DMS 273 (cell line): ENCODE results near the gene PKHD1.

ENCODE experiments used
- DNase-seq: peaks from one replicate; lab custom pipeline; 2025; ENCODE audit not compliant: unreplicated experiment; lab: John Stamatoyannopoulos, UW

PKHD1 gene

DNA sequence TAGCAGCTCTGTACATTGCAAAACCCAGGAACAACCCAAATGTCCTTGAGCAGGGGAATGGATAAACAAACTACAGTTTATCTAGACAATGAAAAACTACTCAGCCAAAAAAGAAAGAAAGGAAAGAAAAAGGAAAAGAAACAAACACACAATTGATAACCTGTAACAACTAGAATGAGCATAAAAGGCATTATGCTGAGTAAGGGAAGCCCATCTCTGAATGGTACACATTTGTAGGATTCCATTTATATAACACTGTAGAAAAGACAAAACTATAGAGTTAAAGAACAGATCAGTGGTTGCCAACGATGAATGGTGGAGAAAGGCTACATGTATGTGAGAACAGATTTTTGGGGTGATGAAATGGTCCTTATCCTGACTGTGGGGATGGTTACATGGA, 454.0 kb downstream of the PKHD1 start:
- no peak for DNase-seq

DNA sequence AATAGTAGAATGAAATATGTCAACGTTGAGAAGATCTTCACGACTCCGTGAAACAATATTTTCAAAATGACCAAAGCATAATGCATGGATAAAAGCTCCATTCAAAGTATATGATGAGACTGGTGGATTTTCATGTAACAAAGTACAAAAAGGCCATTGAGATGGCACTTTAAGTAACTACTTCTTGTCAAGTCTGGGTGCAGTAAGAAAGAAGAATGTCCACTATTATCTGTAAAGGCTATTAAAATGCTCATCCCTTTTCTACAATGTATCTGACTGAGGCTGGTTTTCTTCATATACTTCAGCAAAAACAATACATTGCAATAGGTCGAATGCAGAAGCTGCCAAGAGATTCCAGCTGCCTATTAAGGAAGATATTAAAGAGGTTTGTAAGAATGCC, 457.4 kb downstream of the PKHD1 start:
- no peak for DNase-seq

DNA sequence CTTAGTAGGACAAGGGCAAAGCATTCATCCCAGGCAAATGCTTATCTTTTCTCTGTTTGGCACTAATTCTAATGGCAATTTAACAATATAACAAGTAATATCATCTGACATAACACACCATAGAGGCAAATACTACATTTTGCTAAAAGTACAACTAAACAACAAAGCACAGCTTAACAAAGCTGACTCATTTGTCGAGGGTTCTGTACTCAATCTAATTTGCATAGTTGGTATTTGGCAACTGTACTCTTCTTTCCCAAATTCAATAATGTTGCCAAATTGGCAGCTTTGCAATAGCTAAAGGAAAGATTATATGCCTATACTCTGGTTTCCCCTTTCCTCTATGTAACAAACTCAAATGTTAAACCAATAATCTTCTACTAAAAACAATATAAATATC, 461.0 kb downstream of the PKHD1 start:
- no peak for DNase-seq

DNA sequence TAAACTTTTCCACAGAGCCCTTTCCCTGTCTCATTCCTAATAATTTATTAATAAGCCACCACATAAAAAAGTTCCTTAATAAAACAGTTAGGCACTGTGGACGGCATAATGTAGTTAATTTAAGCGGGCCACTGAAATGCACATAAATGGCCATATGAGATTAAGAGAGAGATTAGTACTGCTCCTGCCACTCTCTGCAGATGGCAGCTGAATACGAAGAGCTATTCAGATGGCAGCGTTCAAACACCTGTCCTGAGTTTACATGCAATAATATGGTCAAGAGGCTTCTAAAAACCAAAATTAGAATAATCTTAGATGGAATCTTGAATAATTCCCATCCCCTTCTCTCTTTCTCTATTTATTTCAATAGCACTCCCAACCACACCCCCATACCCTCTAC, 461.8 kb downstream of the PKHD1 start:
- no peak for DNase-seq

DNA sequence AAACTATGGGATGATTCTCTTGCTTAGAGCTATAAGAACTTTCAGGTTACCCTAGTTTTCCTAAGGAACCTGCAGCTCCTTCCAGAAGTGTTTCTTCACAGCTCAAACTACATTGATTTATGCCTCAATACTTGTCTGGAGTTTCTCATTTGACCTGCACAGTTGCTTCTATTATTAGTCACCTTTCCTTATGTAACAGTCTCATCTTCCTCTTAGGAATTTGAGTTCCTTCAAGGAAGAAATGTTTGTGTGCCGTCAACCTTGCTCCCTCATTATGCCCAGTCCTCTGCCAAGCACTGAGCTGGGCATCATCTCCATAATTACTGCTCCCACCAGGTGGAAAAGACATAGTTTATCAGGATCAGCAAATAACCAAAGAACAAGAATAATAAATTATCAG, 466.4 kb downstream of the PKHD1 start:
- no peak for DNase-seq

DNA sequence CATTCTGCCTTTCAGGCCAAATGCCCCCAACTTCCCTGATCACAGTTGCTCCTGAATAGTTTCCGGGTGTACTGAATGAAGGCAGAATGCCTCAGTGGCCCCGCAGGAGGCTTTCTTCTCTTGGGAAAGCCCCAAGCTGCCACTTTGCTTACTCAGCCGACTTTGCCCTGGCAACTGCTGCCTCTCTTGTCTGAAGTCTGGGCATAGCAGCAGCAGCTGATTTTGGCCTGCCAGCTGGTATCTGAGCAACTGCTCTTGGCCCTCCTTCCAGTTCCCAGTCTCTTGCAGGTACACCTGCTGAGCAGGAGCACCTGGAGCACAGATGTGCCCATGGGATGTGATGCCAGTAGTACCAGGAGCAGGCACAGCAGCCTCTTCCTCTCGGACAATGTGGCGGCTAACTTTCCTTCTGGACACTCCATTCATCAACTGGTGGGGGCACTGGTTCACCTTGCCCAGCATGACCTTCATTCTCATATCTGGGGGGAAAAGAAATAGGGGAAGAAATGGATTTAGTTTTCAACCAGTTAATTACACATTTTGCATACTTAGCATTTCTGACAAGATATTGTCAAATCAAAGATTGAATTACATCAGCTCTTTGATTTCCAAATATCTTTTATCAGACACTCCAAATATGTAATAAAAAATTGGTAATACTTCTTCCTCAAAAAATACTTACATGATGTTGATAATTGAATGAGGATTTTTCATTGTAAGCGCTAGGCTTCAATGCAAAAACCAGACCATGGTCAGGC, 468.2 kb downstream of the PKHD1 start:
- DNase-seq: no peak

DNA sequence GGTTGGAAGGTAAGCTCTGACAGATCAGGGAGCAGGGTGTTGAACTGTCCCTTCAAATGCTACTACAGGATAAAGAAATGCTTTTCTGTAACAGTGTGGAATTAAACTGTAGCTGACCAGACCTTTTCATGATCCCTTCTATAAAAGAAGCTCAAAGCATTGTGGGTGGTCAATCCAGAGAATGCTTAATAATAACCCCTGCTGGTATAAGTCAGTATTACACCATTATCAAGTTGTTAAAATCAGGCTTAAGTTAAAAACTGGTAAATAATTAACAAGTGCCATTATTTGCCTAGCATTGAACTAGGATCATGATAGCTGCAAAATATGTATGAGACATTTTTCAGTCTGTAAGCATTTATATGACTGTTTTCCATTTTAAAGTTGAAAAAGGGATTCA, 468.9 kb downstream of the PKHD1 start:
- DNase-seq: peak; percentile 30

DNA sequence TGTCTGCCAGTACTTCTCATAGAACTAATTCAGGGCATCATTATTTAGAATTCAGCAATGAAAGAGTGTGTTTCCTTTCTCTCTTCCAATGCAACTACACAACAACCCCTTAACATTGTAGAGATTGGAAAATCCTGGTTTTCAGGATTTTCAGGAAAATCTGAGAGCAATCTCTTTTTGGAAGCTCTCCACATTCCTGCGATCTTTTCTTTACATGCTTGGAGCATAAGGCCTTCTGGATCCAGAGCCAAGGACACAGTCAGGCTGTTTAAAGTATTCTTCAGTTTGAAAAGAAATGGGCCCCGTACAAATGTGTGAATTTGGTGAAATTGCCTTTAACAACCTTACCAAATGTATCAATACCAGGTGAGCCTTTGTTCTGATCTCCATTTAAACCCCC, 469.7 kb downstream of the PKHD1 start:
- no peak for DNase-seq

DNA sequence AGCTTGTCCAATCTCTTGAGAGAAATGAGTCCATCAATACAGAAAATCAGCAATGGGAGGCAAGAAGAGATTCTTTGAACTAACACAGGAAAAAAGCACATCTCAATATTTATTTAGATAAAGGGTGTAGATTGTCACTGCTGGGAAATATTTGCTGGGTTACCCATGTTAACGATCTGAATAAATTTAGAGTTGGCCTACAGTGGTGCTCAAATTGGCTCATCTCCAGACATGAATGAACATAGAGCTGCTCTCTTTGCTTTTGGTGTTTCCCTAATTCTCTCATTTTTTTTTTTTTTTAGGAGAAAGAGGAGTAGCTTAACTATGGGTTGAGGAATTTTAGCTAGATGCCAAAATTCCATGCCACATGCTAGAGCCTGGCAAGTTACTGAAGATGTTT, 471.2 kb downstream of the PKHD1 start:
- no peak for DNase-seq

DNA sequence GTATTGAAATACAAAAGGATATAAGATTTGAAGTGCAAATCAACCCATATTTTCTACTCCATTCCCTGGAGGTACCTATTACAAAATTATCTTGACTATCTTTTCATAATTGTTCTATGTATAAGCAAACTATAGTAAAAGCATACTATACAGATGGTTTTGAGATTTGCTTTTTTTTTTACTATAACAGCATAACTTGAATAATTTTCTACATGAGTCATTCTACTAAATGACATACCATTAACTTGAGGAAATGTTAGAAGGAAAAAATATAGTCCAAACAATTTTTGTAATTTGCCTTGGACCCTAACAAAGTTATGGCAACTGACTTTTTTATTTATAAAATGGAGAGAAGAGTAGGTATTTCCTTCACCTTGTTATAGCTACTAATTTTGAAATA, 472.7 kb downstream of the PKHD1 start:
- DNase-seq: no peak

DNA sequence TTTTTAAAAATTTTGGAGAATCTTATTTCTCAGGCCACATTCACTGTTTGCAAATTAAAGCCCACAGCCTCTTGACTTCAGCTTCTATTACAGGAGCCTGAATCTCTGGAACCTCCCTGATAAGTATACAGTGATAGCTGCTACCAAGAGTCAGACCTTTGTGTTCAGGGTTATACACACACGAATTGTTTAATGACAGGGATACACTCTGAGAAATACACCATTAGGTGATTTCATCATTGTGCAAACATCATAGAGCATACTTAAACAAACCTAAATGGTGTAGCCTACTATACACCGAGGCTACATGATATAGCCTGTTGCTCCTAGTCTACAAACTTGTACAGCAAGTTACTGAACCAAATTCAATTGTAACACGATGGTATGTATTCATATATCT, 473.9 kb downstream of the PKHD1 start:
- DNase-seq: no peak

DNA sequence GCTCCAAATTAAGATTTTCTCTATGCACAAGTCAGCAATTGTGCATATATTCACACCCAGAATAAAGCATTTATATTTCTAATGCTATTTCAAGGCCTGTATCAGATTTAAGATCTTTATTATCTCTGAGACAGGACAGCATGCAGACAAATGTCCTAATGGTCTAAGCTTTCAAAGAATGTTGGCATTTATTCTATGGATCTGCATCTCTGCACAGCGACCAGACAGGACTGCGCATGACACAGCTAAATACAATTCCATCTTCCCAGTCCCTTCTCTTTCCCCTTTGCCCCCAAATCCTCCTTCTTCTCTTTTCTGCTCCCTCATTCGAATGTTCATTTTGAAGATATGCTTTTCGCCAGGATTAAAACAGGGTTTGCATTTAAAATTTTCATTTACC, 478.5 kb downstream of the PKHD1 start:
- DNase-seq: no peak

DNA sequence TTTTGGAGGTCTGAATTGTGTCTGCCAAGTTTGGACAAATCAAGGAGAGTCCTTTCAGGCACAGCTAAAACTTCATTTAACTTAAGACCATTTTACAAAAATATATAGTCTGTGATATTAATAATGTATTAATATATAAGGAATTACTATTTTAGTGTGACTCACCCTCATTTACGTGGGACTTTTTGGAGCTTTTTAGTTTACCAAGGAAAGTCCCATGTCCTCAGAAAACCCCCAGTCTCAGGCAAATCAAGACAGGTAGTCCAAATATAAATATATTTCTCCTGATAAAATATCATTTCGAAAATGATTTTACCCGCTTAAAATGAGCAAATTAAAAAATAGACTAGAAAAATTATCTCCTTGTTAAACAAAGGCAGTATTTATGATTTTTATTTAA, 479.0 kb downstream of the PKHD1 start:
- no peak for DNase-seq

DNA sequence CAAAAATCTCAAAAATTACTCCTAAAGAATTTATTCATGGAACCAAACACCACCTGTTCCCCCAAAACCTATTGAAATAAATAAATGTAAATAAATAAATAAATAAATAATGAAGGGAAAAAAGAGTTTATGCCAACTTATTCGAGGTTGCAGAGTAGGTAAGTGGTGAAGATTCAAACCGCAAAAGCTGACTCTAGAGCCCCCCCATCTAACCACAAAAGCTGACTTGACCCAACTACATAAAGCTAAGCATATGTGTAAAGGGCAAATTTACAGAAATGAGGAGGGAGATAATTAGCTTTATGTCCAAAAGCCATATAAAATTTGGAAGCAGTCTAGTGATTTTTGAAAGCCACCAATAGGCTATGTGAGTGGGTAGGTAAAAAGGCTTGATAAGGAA, 486.9 kb downstream of the PKHD1 start:
- DNase-seq: no peak

DNA sequence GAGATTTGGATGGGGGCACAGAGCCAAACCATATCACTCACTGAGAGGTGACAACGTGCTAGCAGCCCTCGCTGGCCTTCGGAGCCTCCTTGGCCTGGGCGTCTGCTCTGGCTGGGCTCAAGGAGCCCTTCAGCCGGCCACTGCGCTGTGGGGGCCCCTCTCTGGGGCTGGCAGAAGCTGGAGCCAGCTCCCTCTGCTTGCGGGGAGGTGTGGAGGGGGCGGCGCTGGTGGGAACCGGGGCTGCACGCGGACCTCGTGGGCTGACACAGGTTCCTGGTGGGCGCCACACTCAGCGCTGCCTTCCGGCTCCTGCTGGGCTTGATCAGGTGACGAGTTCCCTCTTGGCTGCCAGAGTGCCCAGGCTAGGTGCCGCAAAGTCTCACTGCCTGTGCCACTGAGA, 489.2 kb downstream of the PKHD1 start:
- DNase-seq: no peak

DNA sequence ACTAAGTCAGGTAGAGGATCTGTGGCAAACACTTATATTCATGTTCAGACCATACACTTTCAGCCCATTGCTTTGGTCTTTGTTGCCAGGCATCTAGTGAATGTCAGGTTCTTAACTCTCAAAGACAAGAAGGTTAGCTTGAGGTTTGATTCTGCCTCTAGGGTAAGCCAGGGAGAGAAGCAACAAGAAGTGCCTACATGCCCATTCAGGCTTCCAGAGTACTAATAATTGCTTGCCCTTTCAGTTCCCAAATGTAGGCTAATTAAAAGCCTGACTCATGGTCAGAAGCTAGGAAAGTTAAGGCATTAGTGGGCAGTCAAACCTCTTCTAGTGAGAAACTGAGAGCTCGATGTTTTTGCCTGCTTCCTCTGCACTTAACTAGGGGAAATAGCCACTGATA, 492.4 kb downstream of the PKHD1 start:
- DNase-seq: no peak

DNA sequence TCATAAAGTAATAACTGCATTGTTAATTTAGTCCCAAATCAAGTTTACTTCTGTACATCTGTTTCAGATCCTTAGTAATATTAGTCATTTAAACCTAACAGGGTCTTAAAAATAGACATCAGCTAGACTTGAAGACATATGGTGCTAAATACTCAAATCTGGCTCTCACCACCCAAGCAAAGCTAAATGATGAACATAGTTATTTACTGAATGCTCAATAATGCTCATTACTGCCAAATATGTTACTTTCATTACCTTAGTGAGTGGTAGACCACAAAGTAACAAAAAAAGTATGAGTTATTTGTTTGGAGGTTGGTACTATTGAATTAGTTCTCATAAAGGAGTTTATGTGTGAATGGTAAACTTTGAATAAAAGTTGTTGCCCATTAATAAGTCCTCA, 502.1 kb downstream of the PKHD1 start:
- no peak for DNase-seq

DNA sequence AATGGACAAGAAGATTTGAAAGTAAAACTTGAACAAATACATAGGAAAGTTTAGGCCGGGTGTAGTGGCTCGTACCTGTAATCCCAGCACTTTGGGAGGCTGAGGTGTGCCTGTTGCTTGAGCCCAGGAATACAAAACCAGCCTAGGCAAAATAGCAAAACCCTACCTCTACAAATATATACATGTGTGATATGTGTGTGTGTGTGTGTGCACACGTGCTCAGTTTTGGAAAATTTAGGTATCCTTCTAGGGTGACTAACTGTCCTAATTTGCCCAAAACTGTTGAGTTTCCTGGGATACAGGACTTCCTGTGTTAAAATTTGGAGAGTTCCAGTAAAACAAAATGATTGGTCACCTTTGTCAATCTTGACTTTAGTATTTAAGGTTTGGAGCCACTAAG, 503.2 kb downstream of the PKHD1 start:
- DNase-seq: no peak

DNA sequence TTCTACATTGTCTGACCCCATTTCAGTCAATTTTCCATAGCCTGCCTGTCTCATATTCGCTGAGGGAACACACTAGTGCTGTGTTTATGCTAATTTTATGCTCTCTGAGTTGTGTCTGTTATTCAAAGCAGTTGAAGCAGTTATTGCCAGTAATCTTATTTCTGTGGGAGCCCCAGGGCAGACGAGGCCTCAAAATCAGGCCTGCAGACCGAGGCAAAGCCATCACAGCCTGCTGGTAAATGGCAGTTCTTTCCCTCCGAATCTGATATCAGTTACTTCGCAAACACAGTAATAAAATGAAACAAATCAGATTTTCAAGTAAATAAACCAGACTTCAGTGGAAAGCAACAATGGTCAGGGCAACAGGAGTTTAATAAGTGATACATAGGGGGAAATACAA, 508.4 kb downstream of the PKHD1 start:
- DNase-seq: no peak

DNA sequence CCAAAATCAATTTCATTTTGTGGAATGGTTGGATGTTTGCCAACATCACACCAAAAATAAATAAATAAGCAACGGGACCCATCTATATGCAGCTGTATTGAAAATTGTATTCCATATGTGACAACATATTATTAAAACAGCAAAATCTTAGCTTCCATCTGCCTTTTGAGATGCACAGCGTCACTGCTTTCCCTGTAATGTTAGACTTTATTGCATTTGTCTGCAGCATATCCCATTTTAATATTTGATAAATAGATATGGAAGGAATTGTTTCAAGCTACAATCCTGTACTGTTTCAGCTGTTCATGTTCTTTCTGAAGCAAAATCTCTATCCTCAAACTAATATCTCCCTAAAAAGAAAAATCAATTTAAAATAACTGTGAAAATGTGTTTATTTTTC, 509.1 kb downstream of the PKHD1 start:
- no peak for DNase-seq

DNA sequence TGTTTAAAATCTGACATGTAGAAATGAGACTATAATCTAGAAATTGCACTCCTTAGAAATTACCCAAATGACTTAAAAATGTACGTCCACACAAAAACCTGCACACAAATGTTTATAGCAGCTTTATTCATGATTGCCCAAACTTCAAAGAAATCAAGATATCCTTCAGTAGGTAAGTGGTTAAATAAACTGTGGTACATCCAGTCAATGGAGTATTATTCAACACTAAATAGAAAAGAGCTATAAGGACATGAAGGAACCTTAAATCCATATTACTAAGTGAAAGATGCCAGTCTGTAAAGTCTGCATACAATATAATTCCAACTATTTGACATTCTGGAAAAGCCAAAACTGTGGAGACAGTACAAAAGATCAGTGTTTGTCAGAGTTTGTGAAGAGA, 513.4 kb downstream of the PKHD1 start:
- DNase-seq: no peak

DNA sequence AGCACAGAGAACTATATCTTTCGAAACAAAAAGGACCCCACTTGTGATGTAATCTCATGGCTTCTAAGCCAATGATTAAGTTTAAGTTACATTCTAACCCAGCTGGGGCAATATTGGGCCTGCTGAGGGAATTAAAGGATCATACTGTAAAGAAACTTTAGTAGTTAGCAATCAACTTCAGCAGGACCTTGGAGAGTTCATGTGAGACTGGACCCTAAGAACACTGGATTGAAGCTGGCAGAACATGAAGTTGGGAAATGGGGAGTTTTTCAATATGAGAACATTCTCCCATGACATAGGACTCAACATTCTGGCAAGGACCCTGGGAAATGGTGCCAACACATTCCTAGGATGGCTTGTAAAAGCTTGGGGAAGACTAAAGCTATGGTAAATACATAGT, 516.2 kb downstream of the PKHD1 start:
- no peak for DNase-seq

DNA sequence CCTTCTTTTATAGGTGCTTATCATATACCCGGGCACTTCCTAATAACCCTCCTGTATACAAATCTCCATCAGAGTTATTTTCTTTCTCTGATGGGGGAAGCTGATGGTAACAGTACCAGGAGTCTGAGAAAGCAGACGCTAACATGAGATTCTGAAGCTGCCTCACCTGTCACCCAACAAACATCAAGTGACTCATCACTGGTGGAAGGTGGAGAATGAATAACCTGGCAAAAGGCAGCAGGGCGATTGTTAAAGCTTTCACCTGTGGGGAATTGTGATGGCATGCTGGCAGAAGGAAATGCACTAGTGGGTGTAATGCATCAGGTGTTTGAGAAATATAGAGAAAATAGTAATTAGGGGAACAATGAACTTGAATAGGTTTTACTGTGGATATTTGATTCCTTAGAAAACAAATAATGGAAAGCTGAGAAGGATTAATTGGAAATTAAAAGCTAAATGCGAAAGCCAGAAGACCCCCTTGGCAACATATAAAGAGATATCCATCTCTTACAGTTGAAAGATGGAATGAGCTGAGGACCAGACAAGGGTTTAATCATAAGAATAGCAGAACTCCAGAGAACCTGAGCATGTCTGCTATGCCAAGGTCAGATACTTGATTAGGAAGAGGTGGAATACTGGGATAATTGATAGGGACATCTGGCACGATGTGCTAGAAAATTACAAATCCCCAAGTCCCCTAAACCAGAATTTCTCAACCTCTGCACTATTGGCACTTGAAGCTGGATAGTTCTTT, 517.1 kb downstream of the PKHD1 start:
- no peak for DNase-seq
